Measurements from ENCODE around the gene CWC27. TPM values are rescaled to one million over a fixed set of nuclear protein-coding genes. Genes with fewer than 3 reads are reported as not detected.

Gene CWC27
- total RNA-seq, 4 donors from 2014 or later, result 8.8 to 38.1 (median 17.6) TPM

GRCh38 chr5:64861281-64861680 is 92.6 kb downstream of the CWC27 start:
- no peaks in the 10 kb centered on the region for H3K9me3 ChIP-seq
- no peaks in the 10 kb centered on the region for H3K4me1 ChIP-seq
- no peak overlapping the region for H3K4me3 ChIP-seq
- H3K36me3 ChIP-seq, result peaks cover 0 to 13% (median 0%) of the 10 kb centered on the region in 3 donors
- H3K27ac ChIP-seq, result no peak overlapping the region
- no peaks in the 10 kb centered on the region for H3K27me3 ChIP-seq
- TF ChIP-seq POLR2A (IDR thresholded peaks at IDR 0.05) (no peak), EP300 (IDR thresholded peaks at IDR 0.05) (no peak), CTCF (IDR thresholded peaks at IDR 0.05) (no peak)
- no peak for DNase-seq (ENCODE audit: low spot score in 2 of 2)

- Histone ChIP-seq H3K27me3 (no peaks in the 10 kb centered on the region), H3K4me1 (peaks cover 0 to 3% (median 0%) of the 10 kb centered on the region in 4 donors), H3K36me3 (peaks cover 0 to 13% (median 0%) of the 10 kb centered on the region in 3 donors), H3K9me3 (no peaks in the 10 kb centered on the region), H3K27ac (no peak overlapping the region), H3K4me3 (no peak overlapping the region)
- TF ChIP-seq EP300 (IDR thresholded peaks at IDR 0.05) (no peak), CTCF (IDR thresholded peaks at IDR 0.05) (no peak), POLR2A (IDR thresholded peaks at IDR 0.05) (no peak)
- WGBS, 2 donors, result 90 to 93% methylated on average over 2 of the region's 2 CpGs
- no peak for DNase-seq (ENCODE audit: low spot score in 2 of 2)
Measured at GRCh38 chr5:64864171-64864570, 95.4 kb downstream of the CWC27 start.

- no peak for DNase-seq (ENCODE audit: low spot score in 2 of 2)
- H3K9me3 ChIP-seq, result no peaks in the 10 kb centered on the region
- no peak overlapping the region for H3K27ac ChIP-seq
- 95 to 96% methylated on average over 3 of the region's 3 CpGs for WGBS, 2 donors
- TF ChIP-seq EP300 (IDR thresholded peaks at IDR 0.05), result no peak
- no peak for TF ChIP-seq CTCF (IDR thresholded peaks at IDR 0.05)
- no peak for TF ChIP-seq POLR2A (IDR thresholded peaks at IDR 0.05)
- peaks cover 0 to 8% (median 0%) of the 10 kb centered on the region in 4 donors for H3K4me1 ChIP-seq
- no peak overlapping the region for H3K4me3 ChIP-seq
- peaks cover 0 to 13% (median 0%) of the 10 kb centered on the region in 3 donors for H3K36me3 ChIP-seq
- no peaks in the 10 kb centered on the region for H3K27me3 ChIP-seq
Measured at GRCh38 chr5:64865662-64866061, 96.9 kb downstream of the CWC27 start.

- Histone ChIP-seq H3K27me3 (no peaks in the 10 kb centered on the region), H3K36me3 (no peaks in the 10 kb centered on the region), H3K27ac (no peak overlapping the region), H3K4me1 (peaks cover 0 to 8% (median 0%) of the 10 kb centered on the region in 4 donors), H3K4me3 (no peak overlapping the region), H3K9me3 (no peaks in the 10 kb centered on the region)
- no peak for DNase-seq (ENCODE audit: low spot score in 2 of 2)
- WGBS, 2 donors, result 50 to 56% methylated on average over 1 of the region's 1 CpG
- TF ChIP-seq CTCF (IDR thresholded peaks at IDR 0.05) (no peak), POLR2A (IDR thresholded peaks at IDR 0.05) (no peak), EP300 (IDR thresholded peaks at IDR 0.05) (no peak)
Measured at GRCh38 chr5:64869419-64869818, 100.7 kb downstream of the CWC27 start.

- peaks cover 0 to 8% (median 0%) of the 10 kb centered on the region in 4 donors for H3K4me1 ChIP-seq
- no peak for TF ChIP-seq POLR2A (IDR thresholded peaks at IDR 0.05)
- no peak for TF ChIP-seq EP300 (IDR thresholded peaks at IDR 0.05)
- TF ChIP-seq CTCF (IDR thresholded peaks at IDR 0.05), result no peak
- H3K9me3 ChIP-seq, result no peaks in the 10 kb centered on the region
- 88 to 90% methylated on average over 1 of the region's 1 CpG for WGBS, 2 donors
- no peaks in the 10 kb centered on the region for H3K36me3 ChIP-seq
- H3K27me3 ChIP-seq, result no peaks in the 10 kb centered on the region
- DNase-seq (ENCODE audit: low spot score in 2 of 2), result no peak
- no peak overlapping the region for H3K4me3 ChIP-seq
- H3K27ac ChIP-seq, result no peak overlapping the region
Measured at GRCh38 chr5:64872044-64872443, 103.3 kb downstream of the CWC27 start.
